ENCODE measurements around the gene SATL1. TPM values are rescaled to one million over a fixed set of nuclear protein-coding genes. Genes with fewer than 3 reads are reported as not detected.
"Not testable (repeated sequence)": the region's sequence is repeated elsewhere in the genome, so short reads cannot be mapped to it uniquely, and the experiment has no call there.

Gene SATL1
- total RNA-seq, 1 donor from 2014 or later = 0.56 TPM

DNA sequence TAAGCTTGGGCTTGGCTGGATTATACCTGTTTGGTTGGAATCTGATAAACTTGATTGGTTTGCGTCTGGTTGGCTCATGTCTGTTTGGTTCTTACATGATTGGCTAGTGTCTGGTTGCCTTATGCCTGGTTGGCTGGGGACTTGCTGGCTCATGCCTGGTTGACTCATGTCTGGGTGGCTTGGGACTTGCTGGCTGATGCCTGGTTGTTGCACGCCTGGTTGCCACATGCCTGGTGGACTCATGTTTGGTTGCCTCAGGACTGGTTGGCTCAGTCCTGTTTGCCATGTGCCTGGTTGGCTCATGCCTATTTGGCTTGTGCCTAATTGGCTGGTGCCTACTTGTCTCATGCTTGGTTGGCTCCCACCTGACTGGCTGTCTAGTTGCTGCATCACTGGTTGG is 135.4 kb downstream of the SATL1 start:
- TF ChIP-seq, protein P1, sequence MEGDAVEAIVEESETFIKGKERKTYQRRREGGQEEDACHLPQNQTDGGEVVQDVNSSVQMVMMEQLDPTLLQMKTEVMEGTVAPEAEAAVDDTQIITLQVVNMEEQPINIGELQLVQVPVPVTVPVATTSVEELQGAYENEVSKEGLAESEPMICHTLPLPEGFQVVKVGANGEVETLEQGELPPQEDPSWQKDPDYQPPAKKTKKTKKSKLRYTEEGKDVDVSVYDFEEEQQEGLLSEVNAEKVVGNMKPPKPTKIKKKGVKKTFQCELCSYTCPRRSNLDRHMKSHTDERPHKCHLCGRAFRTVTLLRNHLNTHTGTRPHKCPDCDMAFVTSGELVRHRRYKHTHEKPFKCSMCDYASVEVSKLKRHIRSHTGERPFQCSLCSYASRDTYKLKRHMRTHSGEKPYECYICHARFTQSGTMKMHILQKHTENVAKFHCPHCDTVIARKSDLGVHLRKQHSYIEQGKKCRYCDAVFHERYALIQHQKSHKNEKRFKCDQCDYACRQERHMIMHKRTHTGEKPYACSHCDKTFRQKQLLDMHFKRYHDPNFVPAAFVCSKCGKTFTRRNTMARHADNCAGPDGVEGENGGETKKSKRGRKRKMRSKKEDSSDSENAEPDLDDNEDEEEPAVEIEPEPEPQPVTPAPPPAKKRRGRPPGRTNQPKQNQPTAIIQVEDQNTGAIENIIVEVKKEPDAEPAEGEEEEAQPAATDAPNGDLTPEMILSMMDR (IDR thresholded peaks at IDR 0.05; ENCODE audit: unreplicated experiment) = no peak
- no peaks in the 10 kb centered on the region for H3K4me1 Mint-ChIP-seq
- H3K4me3 Mint-ChIP-seq = no peak overlapping the region
- no peaks in the 10 kb centered on the region for H3K27me3 Mint-ChIP-seq (ENCODE audit: low read depth)
- H3K27ac Mint-ChIP-seq = no peak overlapping the region
- DNase-seq (ENCODE audit: low spot score in 2 of 2, unreplicated experiment in 2 of 2) = no peak
- no peaks in the 10 kb centered on the region for H3K36me3 Mint-ChIP-seq
- H3K9me3 Mint-ChIP-seq = peaks cover 4% of the 10 kb centered on the region

DNA sequence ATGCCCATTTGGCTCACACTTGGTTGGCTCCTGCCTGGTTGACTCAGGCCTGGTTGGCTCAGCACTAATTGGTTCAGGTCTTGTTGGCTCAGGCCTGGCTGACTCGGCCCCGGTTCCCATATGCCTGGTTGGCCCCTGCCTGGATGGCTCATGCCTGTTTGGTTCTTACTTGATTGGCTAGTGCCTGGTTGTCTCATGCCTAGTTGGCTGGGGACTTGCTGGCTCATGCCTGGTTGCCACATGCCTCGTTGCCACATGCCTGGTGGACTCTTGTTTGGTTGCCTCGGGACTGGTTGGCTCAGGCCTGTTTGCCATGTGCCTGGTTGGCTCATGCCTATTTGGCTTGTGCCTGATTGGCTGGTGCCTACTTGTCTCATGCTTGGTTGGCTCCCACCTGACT is 136.2 kb downstream of the SATL1 start:
- H3K4me1 Mint-ChIP-seq = no peaks in the 10 kb centered on the region
- TF ChIP-seq, protein P1 (IDR thresholded peaks at IDR 0.05; ENCODE audit: unreplicated experiment) = no peak
- DNase-seq (ENCODE audit: low spot score in 2 of 2, unreplicated experiment in 2 of 2) = no peak
- H3K36me3 Mint-ChIP-seq = no peaks in the 10 kb centered on the region
- H3K27ac Mint-ChIP-seq = no peak overlapping the region
- H3K4me3 Mint-ChIP-seq = no peak overlapping the region
- H3K27me3 Mint-ChIP-seq (ENCODE audit: low read depth) = no peaks in the 10 kb centered on the region
- peaks cover 4% of the 10 kb centered on the region for H3K9me3 Mint-ChIP-seq

DNA sequence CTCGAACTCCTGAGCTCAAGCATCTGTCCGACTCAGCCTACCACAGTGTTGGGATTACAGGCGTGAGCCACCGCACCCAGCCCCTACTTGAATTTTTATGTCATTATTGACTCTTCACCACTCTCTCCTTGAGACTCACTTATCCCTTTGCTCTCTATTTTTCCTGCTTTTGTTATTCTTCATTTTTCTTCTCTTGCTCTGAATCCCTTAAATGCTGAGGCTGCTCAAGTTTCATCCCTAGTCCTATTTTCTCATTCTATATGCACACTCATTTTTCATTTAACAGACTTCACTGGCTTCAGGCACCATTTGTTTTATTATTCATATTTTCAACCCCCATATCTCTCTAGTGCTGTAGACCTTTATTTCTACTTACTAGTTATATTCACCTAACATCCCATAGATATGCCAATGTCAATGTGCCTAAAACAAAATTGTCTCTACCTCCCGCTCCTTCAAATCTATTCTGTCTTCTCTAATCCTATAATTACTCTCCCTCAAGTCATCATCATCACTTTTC is 154.2 kb downstream of the SATL1 start:
- TF ChIP-seq, protein P1 (IDR thresholded peaks at IDR 0.05; ENCODE audit: unreplicated experiment) = no peak
- H3K36me3 Mint-ChIP-seq = peaks cover 14% of the 10 kb centered on the region
- no peak for DNase-seq (ENCODE audit: low spot score in 2 of 2, unreplicated experiment in 2 of 2)
- H3K4me3 Mint-ChIP-seq = no peak overlapping the region
- H3K4me1 Mint-ChIP-seq = no peaks in the 10 kb centered on the region
- H3K27me3 Mint-ChIP-seq (ENCODE audit: low read depth) = no peaks in the 10 kb centered on the region
- H3K9me3 Mint-ChIP-seq = peaks cover 20% of the 10 kb centered on the region
- no peak overlapping the region for H3K27ac Mint-ChIP-seq

DNA sequence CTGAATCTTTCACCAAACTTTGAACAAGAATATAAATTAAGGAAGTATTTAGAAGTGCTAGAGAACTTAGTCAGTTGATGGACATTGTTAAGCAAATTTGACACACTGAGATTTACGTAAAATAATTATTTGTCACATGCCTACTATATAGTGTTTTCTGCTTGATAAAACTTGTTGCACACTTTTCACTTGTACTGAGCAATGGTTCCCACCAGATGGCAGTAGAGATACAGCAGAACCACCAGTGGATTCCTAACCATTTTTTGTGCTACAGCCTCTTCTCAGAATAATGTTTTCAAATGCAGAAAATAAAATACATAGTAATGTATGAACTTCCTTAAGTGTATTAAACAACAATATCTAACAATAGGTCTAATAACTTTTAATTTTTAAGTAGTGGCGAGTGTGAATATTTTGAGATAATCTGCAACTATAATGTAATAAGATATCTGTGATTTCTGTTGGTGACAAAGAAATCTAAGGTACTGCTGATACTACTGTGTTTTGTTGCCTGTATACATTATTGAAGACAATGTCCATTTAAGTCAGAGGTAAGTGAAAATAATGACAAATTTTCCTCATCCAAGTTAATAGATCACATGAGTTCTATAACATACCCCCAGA is 158.7 kb downstream of the SATL1 start:
- peaks cover 31% of the 10 kb centered on the region for H3K9me3 Mint-ChIP-seq
- TF ChIP-seq, protein P1 (IDR thresholded peaks at IDR 0.05; ENCODE audit: unreplicated experiment) = peak; percentile 76
- DNase-seq (ENCODE audit: low spot score in 2 of 2, unreplicated experiment in 2 of 2) = no peak
- no peaks in the 10 kb centered on the region for H3K4me1 Mint-ChIP-seq
- H3K27me3 Mint-ChIP-seq (ENCODE audit: low read depth) = no peaks in the 10 kb centered on the region
- H3K4me3 Mint-ChIP-seq = no peak overlapping the region
- H3K27ac Mint-ChIP-seq = no peak overlapping the region
- H3K36me3 Mint-ChIP-seq = peaks cover 24% of the 10 kb centered on the region

DNA sequence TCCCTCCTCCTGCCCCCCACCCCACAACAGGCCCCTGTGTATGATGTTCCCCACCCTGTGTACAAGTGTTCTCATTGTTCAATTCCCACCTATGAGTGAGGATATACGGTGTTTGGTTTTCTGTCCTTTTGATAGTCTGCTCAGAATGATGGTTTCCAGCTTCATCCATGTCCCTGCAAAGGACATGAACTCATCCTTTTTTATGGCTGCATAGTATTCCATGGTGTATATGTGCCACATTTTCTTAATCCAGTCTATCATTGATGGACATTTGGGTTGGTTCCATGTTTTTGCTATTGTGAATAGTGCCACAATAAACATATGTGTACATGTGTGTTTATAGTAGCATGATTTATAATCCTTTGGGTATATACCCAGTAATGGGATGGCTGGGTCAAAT is 166.3 kb downstream of the SATL1 start:
- H3K36me3 Mint-ChIP-seq = peaks cover 40% of the 10 kb centered on the region
- not testable (repeated sequence) for H3K4me3 Mint-ChIP-seq; DNase-seq (ENCODE audit: low spot score in 2 of 2, unreplicated experiment in 2 of 2); H3K27ac Mint-ChIP-seq; H3K4me1 Mint-ChIP-seq; H3K27me3 Mint-ChIP-seq (ENCODE audit: low read depth)
- peaks cover 39% of the 10 kb centered on the region for H3K9me3 Mint-ChIP-seq

DNA sequence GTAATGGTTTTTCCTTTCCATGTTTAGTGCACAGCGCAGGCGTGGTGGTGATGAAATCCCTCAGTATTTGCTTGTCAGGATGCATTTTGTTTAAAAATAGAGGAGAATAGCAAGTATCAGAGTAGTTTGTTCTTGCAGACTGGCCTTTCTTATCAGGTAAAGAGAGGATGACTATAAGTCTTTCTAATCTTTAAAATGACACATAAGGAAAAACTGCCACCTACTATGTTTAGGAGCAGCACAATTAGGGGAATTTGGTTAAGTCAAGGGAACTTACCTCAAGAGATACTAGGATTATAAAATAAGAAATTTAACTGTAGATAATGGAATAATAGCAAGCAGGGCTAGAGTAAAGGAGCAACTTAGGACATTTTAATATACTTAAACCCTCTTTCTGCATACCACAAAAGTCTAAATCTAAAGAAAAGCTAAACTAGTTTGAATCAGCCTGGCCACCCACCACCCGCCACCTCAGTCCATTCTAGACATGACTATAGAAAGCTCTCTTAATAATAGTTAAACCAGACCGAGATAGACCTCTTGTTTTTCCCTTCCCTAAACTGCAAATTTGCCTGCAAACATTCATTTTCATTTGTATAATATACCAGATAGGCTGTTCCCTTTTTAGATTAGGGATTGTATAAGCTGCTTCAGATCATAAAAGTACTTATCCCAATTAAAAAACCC is 177.9 kb downstream of the SATL1 start:
- Mint-ChIP-seq H3K27ac (no peak overlapping the region), H3K4me3 (no peak overlapping the region), H3K4me1 (no peaks in the 10 kb centered on the region), H3K27me3 (ENCODE audit: low read depth) (no peaks in the 10 kb centered on the region), H3K9me3 (peaks cover 46% of the 10 kb centered on the region), H3K36me3 (peaks cover 40% of the 10 kb centered on the region)
- TF ChIP-seq, protein P1 (IDR thresholded peaks at IDR 0.05; ENCODE audit: unreplicated experiment) = no peak
- DNase-seq (ENCODE audit: low spot score in 2 of 2, unreplicated experiment in 2 of 2) = no peak

All from mesothelial cell of epicardium (in vitro differentiated cells).